Mammary epithelial cell (primary cell): ENCODE measurements around the gene MICAL2.

ENCODE experiments used
- EZH2 ChIP-seq: IDR thresholded peaks from 2 replicates; pipeline ENCODE4 v1.6.1; 2012; ENCODE audit warnings: low read length, inconsistent platforms, borderline replicate concordance
- TF ChIP-seq, protein P1 (sequence below), 2 donors: IDR thresholded peaks in 1 of 2; conservative IDR thresholded peaks in 1 of 2; 2 replicates each; pipeline ENCODE4 v1.5.1; 2011 to 2012; ENCODE audit warnings: inconsistent platforms in 2 of 2, low read length in 2 of 2, mild to moderate bottlenecking in 2 of 2, control low read depth in 1 of 2, low read depth in 1 of 2; ENCODE audit not compliant: insufficient read depth in 1 of 2; ENCODE audit errors: extremely low read depth in 1 of 2

DNA sequence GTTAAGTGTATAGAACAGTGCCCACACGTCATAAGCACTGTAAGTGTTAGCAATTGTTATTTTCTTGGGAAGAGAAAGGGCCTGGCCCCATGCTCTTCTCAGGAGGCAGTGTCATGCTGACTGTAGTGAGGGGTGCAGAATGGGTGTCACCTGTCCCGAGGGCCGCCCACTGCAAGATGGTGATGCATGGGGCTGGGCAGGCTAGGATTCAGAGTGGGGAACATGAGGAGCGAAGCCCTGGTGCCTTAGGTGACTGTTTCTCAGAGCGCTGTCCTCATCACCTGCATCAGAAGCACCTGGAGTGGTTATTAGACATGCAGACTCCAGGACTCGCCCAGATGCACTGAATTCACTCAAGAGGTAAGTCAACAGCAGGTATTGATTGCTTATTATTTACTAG lies 166.0 kb downstream of the MICAL2 start:
- TF ChIP-seq, protein P1, sequence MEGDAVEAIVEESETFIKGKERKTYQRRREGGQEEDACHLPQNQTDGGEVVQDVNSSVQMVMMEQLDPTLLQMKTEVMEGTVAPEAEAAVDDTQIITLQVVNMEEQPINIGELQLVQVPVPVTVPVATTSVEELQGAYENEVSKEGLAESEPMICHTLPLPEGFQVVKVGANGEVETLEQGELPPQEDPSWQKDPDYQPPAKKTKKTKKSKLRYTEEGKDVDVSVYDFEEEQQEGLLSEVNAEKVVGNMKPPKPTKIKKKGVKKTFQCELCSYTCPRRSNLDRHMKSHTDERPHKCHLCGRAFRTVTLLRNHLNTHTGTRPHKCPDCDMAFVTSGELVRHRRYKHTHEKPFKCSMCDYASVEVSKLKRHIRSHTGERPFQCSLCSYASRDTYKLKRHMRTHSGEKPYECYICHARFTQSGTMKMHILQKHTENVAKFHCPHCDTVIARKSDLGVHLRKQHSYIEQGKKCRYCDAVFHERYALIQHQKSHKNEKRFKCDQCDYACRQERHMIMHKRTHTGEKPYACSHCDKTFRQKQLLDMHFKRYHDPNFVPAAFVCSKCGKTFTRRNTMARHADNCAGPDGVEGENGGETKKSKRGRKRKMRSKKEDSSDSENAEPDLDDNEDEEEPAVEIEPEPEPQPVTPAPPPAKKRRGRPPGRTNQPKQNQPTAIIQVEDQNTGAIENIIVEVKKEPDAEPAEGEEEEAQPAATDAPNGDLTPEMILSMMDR (conservative IDR thresholded peaks at IDR 0.05 in 1 of 2, IDR thresholded peaks at IDR 0.05 in 1 of 2; ENCODE audit: extremely low read depth in 1 of 2, insufficient read depth in 1 of 2, low read depth in 1 of 2, low read length in 2 of 2), result no peak
- no peak for TF ChIP-seq EZH2
